GM23248 (cell line): ENCODE measurements around the gene PPP1R15B. TPM values are rescaled to one million over a fixed set of nuclear protein-coding genes. Genes with fewer than 3 reads are reported as not detected.
A peak's percentile ranks its signal among the peaks of the same experiment; 100 is the strongest.

Experiments
- DNase-seq: peaks from one replicate; pipeline ENCODE4 v3.0.0-alpha.2; 2015
- H2AFZ ChIP-seq: fragments of 200-600 bp; sonication (generic); 2 replicates; pipeline ENCODE4 v1.6.1; 2016; ENCODE audit warnings: antibody characterized with exemption
- H3F3A ChIP-seq: fragments of 200-600 bp; sonication (generic); 2 replicates; pipeline ENCODE4 v1.6.1; 2016; ENCODE audit warnings: mild to moderate bottlenecking, antibody characterized with exemption, mixed run types; ENCODE audit not compliant: insufficient read depth
- H3K27ac ChIP-seq: fragments of 200-600 bp; sonication (generic); 2 replicates; pipeline ENCODE4 v1.5.1; 2016; ENCODE audit warnings: mild to moderate bottlenecking
- H3K27me3 ChIP-seq: fragments of 200-600 bp; sonication (generic); replicated peaks from 2 replicates; pipeline ENCODE4 v1.6.1; 2016; ENCODE audit warnings: mild to moderate bottlenecking; ENCODE audit not compliant: insufficient read depth
- H3K36me3 ChIP-seq: fragments of 200-600 bp; sonication (generic); 2 replicates; pipeline ENCODE4 v1.6.1; 2016; ENCODE audit warnings: low read depth, mild to moderate bottlenecking
- H3K4me1 ChIP-seq: fragments of 200-600 bp; sonication (generic); 2 replicates; pipeline ENCODE4 v1.6.1; 2016; ENCODE audit warnings: mild to moderate bottlenecking; ENCODE audit not compliant: insufficient read depth
- H3K4me2 ChIP-seq: fragments of 200-600 bp; sonication (generic); one replicate; pipeline ENCODE4 v1.6.1; 2016; ENCODE audit warnings: mild to moderate bottlenecking; ENCODE audit not compliant: unreplicated experiment
- H3K4me3 ChIP-seq: fragments of 200-600 bp; sonication (generic); 2 replicates; pipeline ENCODE4 v1.5.1; 2016; ENCODE audit warnings: mild to moderate bottlenecking
- H3K79me2 ChIP-seq: fragments of 200-600 bp; sonication (generic); 2 replicates; pipeline ENCODE4 v1.6.1; 2016; ENCODE audit warnings: mild to moderate bottlenecking; ENCODE audit not compliant: insufficient read depth
- H3K9ac ChIP-seq: fragments of 200-600 bp; sonication (generic); 2 replicates; pipeline ENCODE4 v1.6.1; 2016; ENCODE audit warnings: mild to moderate bottlenecking
- H3K9me2 ChIP-seq: fragments of 200-600 bp; sonication (generic); 2 replicates; pipeline ENCODE4 v1.6.1; 2016; ENCODE audit warnings: mixed run types, mild to moderate bottlenecking, moderate library complexity; ENCODE audit not compliant: insufficient read depth
- H3K9me3 ChIP-seq: fragments of 200-600 bp; sonication (generic); one replicate; pipeline ENCODE4 v1.6.1; 2017; ENCODE audit warnings: low read depth
- H4K20me1 ChIP-seq: fragments of 200-600 bp; sonication (generic); 2 replicates; pipeline ENCODE4 v1.6.0; 2016; ENCODE audit not compliant: insufficient read depth
- EZH2 ChIP-seq: fragments of 200-600 bp; sonication (generic); IDR thresholded peaks from 2 replicates; pipeline ENCODE4 v1.6.1; 2018; ENCODE audit warnings: antibody characterized with exemption, mild to moderate bottlenecking; ENCODE audit not compliant: insufficient read depth, poor library complexity, severe bottlenecking
- EZH2phosphoT487 ChIP-seq: fragments of 200-600 bp; sonication (generic); IDR thresholded peaks from 2 replicates; pipeline ENCODE4 v1.6.1; 2018; ENCODE audit warnings: antibody characterized with exemption, moderate library complexity, mild to moderate bottlenecking, low read depth; ENCODE audit not compliant: insufficient read depth
- WGBS, 2 experiments: methylation state at CpG; one replicate each; pipeline ENCODE4 v1.1.6; 2015 to 2017; ENCODE audit warnings: low lambda C conversion rate in 2 of 2, low coverage in 1 of 2; ENCODE audit errors: missing lambda C conversion rate in 2 of 2; 5-methylcytosine and 5-hydroxymethylcytosine counted together
- in situ Hi-C: fragments of 300-500 bp; cut with MboI; formaldehyde crosslinking; loops from 2 replicates; pipeline ENCODE4 v1.15.0; 2020
- polyA plus RNA-seq: library from polyadenylated mRNA; unstranded; fragments of >200 nt; fragmentation: Nextera tagmentation; extraction: Ambion mirVana; gene quantifications from 2 replicates; pipeline ENCODE4 v1.2.1, GENCODE V29; 2016
- total RNA-seq: library from RNA; depleted of rRNA; stranded (reverse); fragments of >200 nt; shearing (Covaris generic); gene quantifications from 2 replicates; pipeline ENCODE4 v1.2.3, GENCODE V29; 2014

PPP1R15B gene
- total and polyA plus RNA-seq, 2 experiments from 2014 or later, result 14.5 to 28.4 TPM

DNA sequence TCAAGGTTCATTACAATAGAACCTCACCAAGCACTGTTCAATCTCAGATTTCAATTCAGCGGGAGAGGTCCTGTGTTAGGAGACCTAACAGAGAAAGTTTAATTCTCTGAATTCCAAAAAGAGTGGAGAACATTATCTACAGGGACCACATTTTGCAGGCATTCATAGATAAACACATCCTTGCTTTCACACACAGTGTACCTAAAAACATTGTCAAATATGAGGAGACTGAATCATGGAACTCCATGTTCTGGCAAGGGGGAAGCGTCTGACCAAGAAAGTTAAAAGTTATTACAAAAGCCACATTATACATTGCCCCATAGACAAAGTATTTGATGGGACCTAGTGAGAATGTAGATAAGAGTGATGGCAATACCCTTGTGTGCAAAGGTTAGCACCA, 21.1 kb upstream of the PPP1R15B start:
- no peaks in the 10 kb centered on the region for H4K20me1 ChIP-seq
- H3K9me3 ChIP-seq, result no peaks in the 10 kb centered on the region
- H3K4me2 ChIP-seq, result no peak overlapping the region
- 99 to 100% methylated on average over 2 of the region's 2 CpGs for WGBS, 2 experiments
- H3K36me3 ChIP-seq, result no peaks in the 10 kb centered on the region
- H3K27me3 ChIP-seq, result no peaks in the 10 kb centered on the region
- peaks cover 22% of the 10 kb centered on the region for H3F3A ChIP-seq
- no peaks in the 10 kb centered on the region for H3K79me2 ChIP-seq
- no peaks in the 10 kb centered on the region for H3K9me2 ChIP-seq
- H3K9ac ChIP-seq, result no peak overlapping the region
- DNase-seq, result no peak
- no peak overlapping the region for H2AFZ ChIP-seq
- H3K4me3 ChIP-seq, result no peak overlapping the region
- H3K27ac ChIP-seq, result no peak overlapping the region
- H3K4me1 ChIP-seq, result peaks cover 29% of the 10 kb centered on the region
- in situ Hi-C loops, result no loop called here
- TF ChIP-seq EZH2phosphoT487, result no peak
- no peak for TF ChIP-seq EZH2

DNA sequence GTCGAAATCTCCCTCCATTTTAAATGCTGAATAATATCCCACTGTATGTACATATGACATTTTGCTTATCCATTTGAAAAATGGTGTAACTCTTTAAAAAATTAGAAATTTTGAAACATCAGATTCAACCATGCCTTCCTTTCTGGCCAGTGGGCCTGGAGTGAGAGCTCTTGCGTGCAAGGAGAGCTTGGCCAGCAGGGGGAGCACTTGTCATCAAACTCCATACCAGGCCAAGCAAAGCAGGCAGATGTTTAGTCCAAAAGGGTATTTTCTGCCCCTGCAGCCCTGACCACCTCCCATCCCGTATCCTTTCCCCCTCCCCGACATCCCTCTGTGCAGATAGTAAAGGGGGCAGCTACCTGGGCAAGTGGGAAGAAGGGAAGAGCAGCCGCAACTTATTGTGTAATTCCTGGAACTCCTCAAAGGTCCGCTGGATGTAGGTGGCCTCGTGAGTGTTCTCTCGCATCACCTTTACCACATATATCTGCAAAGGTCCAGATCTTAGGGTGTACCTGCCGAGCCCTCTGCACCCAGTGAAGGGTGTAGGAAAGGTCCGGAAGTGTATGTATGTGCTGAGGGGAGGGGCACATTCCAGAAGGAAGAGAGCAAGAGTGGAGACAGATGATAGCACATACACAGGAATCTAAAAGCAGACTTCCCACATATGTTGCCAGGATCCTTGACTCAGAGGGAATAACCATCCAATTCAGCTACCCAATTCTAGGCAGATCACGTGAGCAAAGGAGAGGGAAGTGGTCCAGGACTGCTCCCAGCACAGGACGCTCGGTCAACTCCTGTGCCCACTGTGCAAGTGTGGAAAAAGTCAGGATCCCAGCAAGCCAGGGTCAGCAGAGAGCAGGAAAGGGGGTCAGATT, 19.9 kb upstream of the PPP1R15B start:
- Histone ChIP-seq H3K4me2 (peak overlapping the region; percentile 63), H3K36me3 (no peaks in the 10 kb centered on the region), H3K27me3 (no peaks in the 10 kb centered on the region), H3K4me1 (peaks cover 28% of the 10 kb centered on the region), H3K9me2 (no peaks in the 10 kb centered on the region), H3K9ac (no peak overlapping the region), H3K4me3 (peak overlapping the region; percentile 40; the same call in 1 of the 2 replicates), H3K9me3 (no peaks in the 10 kb centered on the region), H3F3A (peaks cover 23% of the 10 kb centered on the region), H3K79me2 (no peaks in the 10 kb centered on the region), H2AFZ (peak overlapping the region; percentile 52; the same call in 1 of the 2 replicates), H3K27ac (peak overlapping the region; percentile 5), H4K20me1 (no peaks in the 10 kb centered on the region)
- 29 to 32% methylated on average over 13 of the region's 13 CpGs for WGBS, 2 experiments
- in situ Hi-C loops, result no loop called here
- DNase-seq, result peak; percentile 85
- no peak for TF ChIP-seq EZH2phosphoT487
- TF ChIP-seq EZH2, result no peak

DNA sequence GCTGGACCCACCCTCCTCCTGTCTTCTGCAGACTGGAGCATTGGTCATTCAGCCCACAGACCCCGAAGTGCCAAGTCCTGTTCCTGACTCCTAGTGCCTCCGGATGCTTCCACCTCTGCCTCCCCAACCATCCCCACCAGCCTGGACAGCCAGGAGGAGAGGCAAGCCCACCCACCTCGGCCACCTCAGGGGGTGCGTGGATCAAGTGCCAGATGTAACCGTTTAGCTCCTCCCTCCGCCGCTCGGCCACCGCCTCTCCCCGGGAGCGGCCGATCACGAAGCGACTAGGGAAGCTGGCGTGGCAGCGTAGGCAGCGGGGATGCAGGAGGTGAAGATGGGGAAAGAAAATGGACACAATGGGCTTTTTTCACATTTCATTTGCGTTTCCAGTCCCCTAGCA, 18.1 kb upstream of the PPP1R15B start:
- 83 to 84% methylated on average over 18 of the region's 18 CpGs for WGBS, 2 experiments
- peaks cover 16% of the 10 kb centered on the region; the same call in 1 of the 2 replicates for H3F3A ChIP-seq
- in situ Hi-C loops, result no loop called here

DNA sequence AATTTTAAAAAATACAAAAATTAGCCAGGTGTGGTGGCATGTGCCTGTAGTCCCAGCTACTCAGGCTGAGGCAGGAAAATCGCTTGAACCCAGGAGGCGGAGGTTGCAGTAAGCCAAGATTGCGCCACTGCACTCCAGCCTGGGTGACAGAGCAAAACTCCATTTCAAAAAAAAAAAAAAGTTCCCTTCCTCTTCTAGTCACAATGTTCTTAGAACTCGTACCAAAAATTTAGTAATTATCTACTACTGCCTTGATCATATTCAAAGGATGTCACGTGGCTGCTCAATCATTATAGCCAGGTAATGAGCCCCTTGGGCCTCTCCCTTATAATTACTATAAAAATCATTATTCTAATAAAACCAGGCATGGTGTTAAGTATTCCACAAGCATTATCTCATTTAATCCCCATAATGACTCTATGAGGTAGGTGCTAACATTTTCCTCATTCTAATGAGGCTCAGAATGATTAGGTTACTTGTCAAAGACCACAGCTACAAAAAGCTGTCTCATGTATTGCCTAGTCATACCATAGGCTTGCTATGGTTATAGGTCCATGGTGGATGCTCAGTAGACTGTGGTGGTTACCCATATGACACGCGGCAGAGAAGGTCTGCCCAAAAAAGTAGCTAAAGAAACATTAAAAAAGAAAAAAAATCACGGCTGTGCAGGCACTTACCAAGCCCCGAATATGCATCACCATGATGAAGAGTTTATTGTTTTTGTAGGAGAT, 15.5 kb upstream of the PPP1R15B start:
- Histone ChIP-seq H3K27me3 (no peaks in the 10 kb centered on the region), H3F3A (peaks cover 15% of the 10 kb centered on the region; the same call in 1 of the 2 replicates), H3K27ac (no peak overlapping the region), H3K4me2 (no peak overlapping the region), H3K9ac (no peak overlapping the region), H4K20me1 (no peaks in the 10 kb centered on the region), H2AFZ (no peak overlapping the region), H3K36me3 (no peaks in the 10 kb centered on the region), H3K79me2 (no peaks in the 10 kb centered on the region), H3K4me3 (no peak overlapping the region), H3K4me1 (peaks cover 31% of the 10 kb centered on the region), H3K9me2 (no peaks in the 10 kb centered on the region), H3K9me3 (no peaks in the 10 kb centered on the region)
- no peak for TF ChIP-seq EZH2
- TF ChIP-seq EZH2phosphoT487, result no peak
- in situ Hi-C loops, result no loop called here
- DNase-seq, result no peak
- 87 to 89% methylated on average over 9 of the region's 9 CpGs for WGBS, 2 experiments

More for the DNA sequence above, 18.1 kb upstream of the PPP1R15B start:
- TF ChIP-seq EZH2phosphoT487 (no peak), EZH2 (no peak)
- no peak for DNase-seq
- Histone ChIP-seq H2AFZ (no peak overlapping the region), H3K9me2 (no peaks in the 10 kb centered on the region), H3K4me1 (peaks cover 21% of the 10 kb centered on the region), H3K27me3 (no peaks in the 10 kb centered on the region), H3K79me2 (no peaks in the 10 kb centered on the region), H3K27ac (no peak overlapping the region), H4K20me1 (no peaks in the 10 kb centered on the region), H3K36me3 (no peaks in the 10 kb centered on the region), H3K9ac (no peak overlapping the region), H3K9me3 (no peaks in the 10 kb centered on the region), H3K4me2 (no peak overlapping the region), H3K4me3 (no peak overlapping the region)
